Measurements from ENCODE around the gene CCDC69. TPM values are rescaled to one million over a fixed set of nuclear protein-coding genes. Genes with fewer than 3 reads are reported as not detected.
A peak's percentile ranks its signal among the peaks of the same experiment; 100 is the strongest.
"Not testable (repeated sequence)": the region's sequence is repeated elsewhere in the genome, so short reads cannot be mapped to it uniquely, and the experiment has no call there.

CCDC69 gene
- total and polyA plus RNA-seq, 8 donors: 6.8 to 66.4 (median 9.8) TPM

DNA sequence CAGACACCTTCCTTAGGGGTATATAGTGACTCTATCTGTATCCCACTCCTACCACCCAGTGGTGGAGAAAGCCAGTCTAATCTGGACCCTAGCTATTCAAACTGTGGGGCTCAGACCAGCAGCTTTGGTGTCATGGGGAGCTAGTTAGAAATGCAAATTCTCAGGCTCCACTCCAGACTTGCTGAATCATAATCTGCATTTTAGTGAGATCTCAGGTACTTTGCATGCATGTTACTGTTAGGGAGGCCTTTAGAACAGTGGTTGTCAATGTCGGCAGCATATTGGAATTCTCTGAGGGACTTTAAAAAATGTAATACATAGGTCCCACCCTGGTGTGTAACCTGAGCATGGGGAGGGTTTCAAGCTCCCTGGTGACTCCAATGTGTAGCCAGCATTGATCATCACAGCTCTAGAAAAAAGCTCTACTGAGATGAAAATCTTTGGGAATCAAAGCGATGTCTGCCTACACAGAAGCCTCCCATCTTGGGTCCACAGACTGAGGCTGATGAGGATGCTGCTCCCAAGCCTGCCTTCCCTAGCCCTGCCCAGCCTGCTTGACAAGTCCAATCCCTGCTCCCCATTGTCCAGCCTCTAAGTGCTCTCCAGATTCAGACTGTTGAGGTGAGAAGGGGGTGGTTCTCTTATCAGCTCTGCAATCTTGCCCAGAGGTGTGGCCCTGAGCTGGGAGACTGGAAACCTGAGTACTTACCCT lies 17.2 kb upstream of the CCDC69 start:
- DNase-seq (peak in 2 of 4 donors; percentile 80 to 82), ATAC-seq (peak; percentile 97)
- no peaks in the 10 kb centered on the region for H3K9me3 ChIP-seq
- H3K27me3 ChIP-seq: no peaks in the 10 kb centered on the region
- no peaks in the 10 kb centered on the region for H3K36me3 ChIP-seq
- H3K4me1 ChIP-seq: peaks cover 0 to 26% of the 10 kb centered on the region in 2 donors
- H3K4me3 ChIP-seq: no peak overlapping the region
- intact Hi-C loops (cut with DNase I): no loop called here
- TF ChIP-seq CTCF (IDR thresholded peaks at IDR 0.05): no peak
- H3K27ac ChIP-seq: peak overlapping the region in 1 of 2 donors; percentile 53

DNA sequence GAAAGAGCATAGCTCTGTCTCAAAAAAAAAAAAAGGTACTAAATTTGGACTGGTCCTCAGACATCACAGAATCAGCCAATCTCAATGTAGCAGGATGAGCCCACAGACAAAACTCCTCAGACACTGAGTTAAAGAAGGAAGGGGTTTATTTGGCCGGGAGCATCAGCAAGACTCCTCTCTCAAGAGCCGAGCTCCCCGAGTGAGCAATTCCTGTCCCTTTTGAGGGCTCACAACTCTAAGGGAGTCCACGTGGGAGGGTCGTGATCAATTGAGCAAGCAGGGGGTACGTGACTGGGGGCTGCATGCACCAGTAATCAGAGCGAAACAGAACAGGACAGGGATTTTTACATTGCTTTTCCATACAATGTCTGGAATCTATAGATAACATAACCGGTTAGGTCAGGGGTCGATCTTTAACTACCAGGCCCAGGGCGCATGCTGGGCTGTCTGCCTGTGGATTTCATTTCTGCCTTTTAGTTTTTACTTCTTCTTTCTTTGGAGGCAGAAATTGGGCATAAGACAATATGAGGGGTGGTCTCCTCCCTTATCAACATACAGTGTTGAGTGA lies 16.5 kb upstream of the CCDC69 start:
- ATAC-seq; intact Hi-C loops (cut with DNase I): not testable (repeated sequence)

DNA sequence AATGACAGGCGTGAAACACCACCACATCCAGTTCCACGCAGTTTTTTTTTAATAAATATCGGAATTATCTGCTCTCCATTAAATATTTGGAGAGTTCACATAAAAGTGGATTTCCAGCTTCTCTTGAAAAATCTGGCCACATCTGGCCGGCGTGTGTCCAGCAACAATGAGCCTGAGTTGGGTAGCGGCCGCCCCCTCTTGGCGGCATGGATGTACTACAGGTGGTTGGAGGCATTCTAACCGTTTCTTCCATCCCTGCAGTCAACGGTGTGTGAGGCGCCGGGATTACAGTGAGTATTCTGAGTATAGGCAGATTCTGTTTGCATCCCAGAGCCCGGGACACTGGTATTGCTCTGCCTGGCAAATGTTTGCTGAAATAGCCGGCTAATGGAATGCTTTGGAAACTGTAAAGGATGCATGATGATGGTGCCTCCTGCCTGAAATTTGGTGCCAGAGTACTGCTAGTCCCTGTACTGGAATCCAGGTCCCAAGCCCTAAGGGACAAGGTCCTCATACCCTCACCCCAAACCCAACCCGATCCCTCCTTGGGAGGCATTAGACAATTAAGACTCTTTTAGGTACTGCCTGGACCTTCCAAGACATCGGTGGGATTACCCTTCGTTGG lies 15.5 kb upstream of the CCDC69 start:
- Histone ChIP-seq H3K27me3 (no peaks in the 10 kb centered on the region), H3K4me3 (no peak overlapping the region), H3K4me1 (peaks cover 0 to 39% of the 10 kb centered on the region in 2 donors), H3K9me3 (no peaks in the 10 kb centered on the region), H3K27ac (no peak overlapping the region), H3K36me3 (no peaks in the 10 kb centered on the region)
- intact Hi-C loops (cut with DNase I): loop anchor here in 1 of 2 donors (10.0 kb wide), 1 partner anchor 65 kb away; no protein-coding TSS in a partner anchor
- ATAC-seq: peak; percentile 54
- DNase-seq: peak; percentile 56 to 94 (median 72)
- peak; percentile 48 to 94 for TF ChIP-seq CTCF (IDR thresholded peaks at IDR 0.05)

More for the DNA sequence above, 16.5 kb upstream of the CCDC69 start:
- H3K27me3 ChIP-seq, DNase-seq, H3K9me3 ChIP-seq, H3K36me3 ChIP-seq, H3K4me3 ChIP-seq, H3K27ac ChIP-seq: not testable (repeated sequence)
- H3K4me1 ChIP-seq: peaks cover 0 to 29% of the 10 kb centered on the region in 2 donors

DNA sequence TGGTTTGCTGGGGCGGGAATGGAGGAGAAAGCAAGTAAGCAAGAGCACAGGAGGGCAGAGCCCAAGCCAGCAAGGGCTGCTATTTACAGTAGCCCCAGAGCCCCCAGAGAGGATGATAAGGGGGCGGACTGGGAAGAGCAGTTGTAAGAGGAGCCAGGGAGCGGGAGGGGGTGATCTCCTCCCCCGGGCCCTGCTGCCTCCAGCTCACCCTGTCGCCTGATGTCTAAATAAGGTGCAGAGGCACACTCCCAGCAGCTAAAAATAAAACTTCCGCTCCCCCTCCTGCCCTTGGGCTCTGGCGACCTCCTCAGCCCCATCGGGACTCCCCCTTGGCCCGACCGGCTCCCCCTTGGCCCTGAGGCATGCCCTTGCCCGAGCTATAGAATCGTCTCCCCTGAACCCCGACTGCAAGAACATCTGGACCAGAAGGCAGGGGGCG lies 14.4 kb upstream of the CCDC69 start:
- Histone ChIP-seq H3K27ac (no peak overlapping the region), H3K36me3 (no peaks in the 10 kb centered on the region), H3K4me3 (no peak overlapping the region), H3K9me3 (no peaks in the 10 kb centered on the region), H3K27me3 (no peaks in the 10 kb centered on the region), H3K4me1 (peaks cover 0 to 47% of the 10 kb centered on the region in 2 donors)
- no peak for ATAC-seq
- no peak for DNase-seq
- no peak for TF ChIP-seq CTCF (IDR thresholded peaks at IDR 0.05)
- intact Hi-C loops (cut with DNase I): loop anchor here in 1 of 2 donors (10.0 kb wide), 1 partner anchor 64 kb away; no protein-coding TSS in a partner anchor

- TF ChIP-seq CTCF (IDR thresholded peaks at IDR 0.05): no peak
- H3K4me3 ChIP-seq: no peak overlapping the region
- no peaks in the 10 kb centered on the region for H3K36me3 ChIP-seq
- peaks cover 0 to 47% of the 10 kb centered on the region in 2 donors for H3K4me1 ChIP-seq
- no peaks in the 10 kb centered on the region for H3K27me3 ChIP-seq
- no peak for ATAC-seq
- no peak for DNase-seq
- H3K9me3 ChIP-seq: no peaks in the 10 kb centered on the region
- intact Hi-C loops (cut with DNase I): loop anchor here in 1 of 2 donors (10.0 kb wide), 1 partner anchor 63 kb away; no protein-coding TSS in a partner anchor
- no peak overlapping the region for H3K27ac ChIP-seq
These were observed 13.8 kb upstream of the CCDC69 start for GRCh38 chr5:151237685-151238084.

Measured in left lung (tissue), 10 donors.